ENCODE data around the gene SMIM24.

DNA sequence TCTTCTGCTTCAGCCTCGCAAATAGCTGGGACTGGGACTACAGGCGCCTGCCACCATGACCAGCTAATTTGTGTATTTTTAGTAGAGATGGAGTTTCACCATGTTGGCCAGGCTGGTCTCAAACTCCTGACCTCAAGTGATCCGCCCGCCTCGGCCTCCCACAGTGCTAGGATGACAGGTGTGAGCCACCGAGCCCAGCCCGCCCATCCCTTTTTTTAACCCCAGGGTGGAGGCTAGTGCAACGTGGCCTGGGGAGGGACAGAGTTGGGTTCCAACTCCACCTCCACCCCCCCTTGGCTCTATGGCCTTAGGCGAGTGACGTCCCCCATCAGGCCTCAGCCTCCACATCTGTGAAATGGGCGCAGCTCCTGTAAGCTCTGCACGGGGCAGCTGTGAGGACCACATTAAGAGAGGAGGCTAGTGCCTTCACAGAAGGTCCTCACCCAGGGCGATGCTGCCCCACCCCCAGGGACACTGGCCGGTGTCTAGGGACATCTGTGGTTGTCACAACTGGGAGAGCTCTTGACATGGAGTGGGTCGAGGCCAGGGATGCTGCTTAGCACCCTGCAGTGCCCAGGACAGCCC lies 37.7 kb downstream of the SMIM24 start:
- no peak for TF ChIP-seq POLR2A (conservative IDR thresholded peaks at IDR 0.05)
- TF ChIP-seq, protein P1, sequence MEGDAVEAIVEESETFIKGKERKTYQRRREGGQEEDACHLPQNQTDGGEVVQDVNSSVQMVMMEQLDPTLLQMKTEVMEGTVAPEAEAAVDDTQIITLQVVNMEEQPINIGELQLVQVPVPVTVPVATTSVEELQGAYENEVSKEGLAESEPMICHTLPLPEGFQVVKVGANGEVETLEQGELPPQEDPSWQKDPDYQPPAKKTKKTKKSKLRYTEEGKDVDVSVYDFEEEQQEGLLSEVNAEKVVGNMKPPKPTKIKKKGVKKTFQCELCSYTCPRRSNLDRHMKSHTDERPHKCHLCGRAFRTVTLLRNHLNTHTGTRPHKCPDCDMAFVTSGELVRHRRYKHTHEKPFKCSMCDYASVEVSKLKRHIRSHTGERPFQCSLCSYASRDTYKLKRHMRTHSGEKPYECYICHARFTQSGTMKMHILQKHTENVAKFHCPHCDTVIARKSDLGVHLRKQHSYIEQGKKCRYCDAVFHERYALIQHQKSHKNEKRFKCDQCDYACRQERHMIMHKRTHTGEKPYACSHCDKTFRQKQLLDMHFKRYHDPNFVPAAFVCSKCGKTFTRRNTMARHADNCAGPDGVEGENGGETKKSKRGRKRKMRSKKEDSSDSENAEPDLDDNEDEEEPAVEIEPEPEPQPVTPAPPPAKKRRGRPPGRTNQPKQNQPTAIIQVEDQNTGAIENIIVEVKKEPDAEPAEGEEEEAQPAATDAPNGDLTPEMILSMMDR (IDR thresholded peaks at IDR 0.05 in 2 of 3, conservative IDR thresholded peaks at IDR 0.05 in 1 of 3; ENCODE audit: insufficient read depth in 2 of 3, low read depth in 1 of 3, low read length in 3 of 3), result no peak
- TF ChIP-seq NONO (IDR thresholded peaks at IDR 0.05; ENCODE audit: low read depth in 2 of 2, low read length in 1 of 2), result no peak
- TF ChIP-seq, protein P2, sequence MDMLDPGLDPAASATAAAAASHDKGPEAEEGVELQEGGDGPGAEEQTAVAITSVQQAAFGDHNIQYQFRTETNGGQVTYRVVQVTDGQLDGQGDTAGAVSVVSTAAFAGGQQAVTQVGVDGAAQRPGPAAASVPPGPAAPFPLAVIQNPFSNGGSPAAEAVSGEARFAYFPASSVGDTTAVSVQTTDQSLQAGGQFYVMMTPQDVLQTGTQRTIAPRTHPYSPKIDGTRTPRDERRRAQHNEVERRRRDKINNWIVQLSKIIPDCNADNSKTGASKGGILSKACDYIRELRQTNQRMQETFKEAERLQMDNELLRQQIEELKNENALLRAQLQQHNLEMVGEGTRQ (CRISPR knock-in tag; IDR thresholded peaks at IDR 0.05), result no peak
- TF ChIP-seq ZNF282 (CRISPR knock-in tag; IDR thresholded peaks at IDR 0.05), result no peak
- no peak for TF ChIP-seq POLR2AphosphoS5 (IDR thresholded peaks at IDR 0.05; ENCODE audit: control insufficient read depth, insufficient read depth, low read depth, low read length)
- no peak for TF ChIP-seq COPS2 (conservative IDR thresholded peaks at IDR 0.05)
- TF ChIP-seq MTF1 (CRISPR knock-in tag; IDR thresholded peaks at IDR 0.05; ENCODE audit: borderline replicate concordance), result no peak
- TF ChIP-seq HIVEP1 (CRISPR knock-in tag; IDR thresholded peaks at IDR 0.05), result no peak
- no peak for TF ChIP-seq NRF1 (conservative IDR thresholded peaks at IDR 0.05 in 1 of 2, IDR thresholded peaks at IDR 0.05 in 1 of 2)
- TF ChIP-seq TAF1 (IDR thresholded peaks at IDR 0.05; ENCODE audit: control insufficient read depth, extremely low read depth, insufficient read depth, low read length, severe bottlenecking), result no peak
- TF ChIP-seq JUN (IDR thresholded peaks at IDR 0.05; ENCODE audit: borderline replicate concordance, low read depth, low read length), result no peak
- TF ChIP-seq JUN (CRISPR knock-in tag; IDR thresholded peaks at IDR 0.05; ENCODE audit: borderline replicate concordance), result no peak
- TF ChIP-seq, protein P3, sequence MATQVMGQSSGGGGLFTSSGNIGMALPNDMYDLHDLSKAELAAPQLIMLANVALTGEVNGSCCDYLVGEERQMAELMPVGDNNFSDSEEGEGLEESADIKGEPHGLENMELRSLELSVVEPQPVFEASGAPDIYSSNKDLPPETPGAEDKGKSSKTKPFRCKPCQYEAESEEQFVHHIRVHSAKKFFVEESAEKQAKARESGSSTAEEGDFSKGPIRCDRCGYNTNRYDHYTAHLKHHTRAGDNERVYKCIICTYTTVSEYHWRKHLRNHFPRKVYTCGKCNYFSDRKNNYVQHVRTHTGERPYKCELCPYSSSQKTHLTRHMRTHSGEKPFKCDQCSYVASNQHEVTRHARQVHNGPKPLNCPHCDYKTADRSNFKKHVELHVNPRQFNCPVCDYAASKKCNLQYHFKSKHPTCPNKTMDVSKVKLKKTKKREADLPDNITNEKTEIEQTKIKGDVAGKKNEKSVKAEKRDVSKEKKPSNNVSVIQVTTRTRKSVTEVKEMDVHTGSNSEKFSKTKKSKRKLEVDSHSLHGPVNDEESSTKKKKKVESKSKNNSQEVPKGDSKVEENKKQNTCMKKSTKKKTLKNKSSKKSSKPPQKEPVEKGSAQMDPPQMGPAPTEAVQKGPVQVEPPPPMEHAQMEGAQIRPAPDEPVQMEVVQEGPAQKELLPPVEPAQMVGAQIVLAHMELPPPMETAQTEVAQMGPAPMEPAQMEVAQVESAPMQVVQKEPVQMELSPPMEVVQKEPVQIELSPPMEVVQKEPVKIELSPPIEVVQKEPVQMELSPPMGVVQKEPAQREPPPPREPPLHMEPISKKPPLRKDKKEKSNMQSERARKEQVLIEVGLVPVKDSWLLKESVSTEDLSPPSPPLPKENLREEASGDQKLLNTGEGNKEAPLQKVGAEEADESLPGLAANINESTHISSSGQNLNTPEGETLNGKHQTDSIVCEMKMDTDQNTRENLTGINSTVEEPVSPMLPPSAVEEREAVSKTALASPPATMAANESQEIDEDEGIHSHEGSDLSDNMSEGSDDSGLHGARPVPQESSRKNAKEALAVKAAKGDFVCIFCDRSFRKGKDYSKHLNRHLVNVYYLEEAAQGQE (IDR thresholded peaks at IDR 0.05; ENCODE audit: borderline replicate concordance), result no peak
- TF ChIP-seq, protein P3 (CRISPR knock-in tag; IDR thresholded peaks at IDR 0.05; ENCODE audit: low read depth), result no peak
